NCI-H1105 (cell line): Measurements from ENCODE around the gene RAB13.
A peak's percentile ranks its signal among the peaks of the same experiment; 100 is the strongest.

Source experiments
- DNase-seq: peaks from one replicate; lab custom pipeline; 2025; lab: John Stamatoyannopoulos, UW

Gene RAB13

DNA sequence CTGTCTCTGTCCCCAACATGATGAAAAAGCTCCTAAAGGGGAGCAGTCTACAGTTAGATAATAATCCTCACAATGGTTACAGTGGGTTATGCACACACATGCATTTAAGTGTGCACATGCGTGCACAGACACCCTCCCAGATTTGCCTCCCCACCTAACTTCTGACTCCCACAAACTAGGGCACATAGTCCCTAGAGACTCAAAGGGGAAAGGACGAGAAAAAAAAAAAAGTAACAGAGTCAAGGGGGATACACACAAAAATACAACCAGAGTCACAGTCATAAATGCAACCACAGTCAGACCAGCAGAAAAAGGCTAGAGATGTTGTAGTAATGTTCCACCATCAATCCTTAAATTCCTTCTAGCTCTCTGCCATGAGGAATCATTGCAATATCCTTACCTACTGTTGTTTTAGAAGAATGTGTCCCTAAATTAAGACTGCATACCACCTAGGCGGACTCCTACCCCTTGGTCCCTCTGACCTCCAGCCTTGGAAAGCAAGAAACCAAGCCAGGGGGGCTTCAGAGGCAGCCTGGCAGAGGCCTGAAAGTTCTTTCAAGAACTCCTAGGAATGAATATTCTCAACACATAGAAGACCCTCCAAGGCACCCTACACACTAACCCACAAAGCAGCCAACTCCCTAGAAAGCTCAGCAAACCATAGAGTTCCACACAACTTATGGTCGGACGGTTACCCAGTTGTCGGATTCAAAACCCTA lies 29.0 kb downstream of the RAB13 start:
- no peak for DNase-seq

DNA sequence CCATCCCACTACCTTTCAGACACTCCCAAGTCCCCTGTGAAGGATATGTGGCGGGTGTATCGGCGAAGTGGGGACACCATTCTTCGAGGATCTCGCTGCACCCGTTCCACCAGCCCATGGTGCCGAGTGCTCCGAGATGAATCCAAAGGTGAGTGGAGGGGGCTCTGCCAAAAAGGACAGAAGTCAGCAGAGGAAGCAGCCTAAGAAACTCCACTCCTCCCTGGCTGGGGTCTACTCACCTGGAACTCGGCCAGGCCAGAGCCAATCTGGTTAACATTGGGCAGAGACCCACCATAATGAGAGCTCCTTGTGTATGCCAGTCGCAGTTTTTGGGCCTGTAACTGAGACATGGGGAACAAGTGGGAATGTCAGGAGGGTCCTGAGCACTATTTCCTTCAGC lies 31.3 kb downstream of the RAB13 start:
- DNase-seq, result no peak

DNA sequence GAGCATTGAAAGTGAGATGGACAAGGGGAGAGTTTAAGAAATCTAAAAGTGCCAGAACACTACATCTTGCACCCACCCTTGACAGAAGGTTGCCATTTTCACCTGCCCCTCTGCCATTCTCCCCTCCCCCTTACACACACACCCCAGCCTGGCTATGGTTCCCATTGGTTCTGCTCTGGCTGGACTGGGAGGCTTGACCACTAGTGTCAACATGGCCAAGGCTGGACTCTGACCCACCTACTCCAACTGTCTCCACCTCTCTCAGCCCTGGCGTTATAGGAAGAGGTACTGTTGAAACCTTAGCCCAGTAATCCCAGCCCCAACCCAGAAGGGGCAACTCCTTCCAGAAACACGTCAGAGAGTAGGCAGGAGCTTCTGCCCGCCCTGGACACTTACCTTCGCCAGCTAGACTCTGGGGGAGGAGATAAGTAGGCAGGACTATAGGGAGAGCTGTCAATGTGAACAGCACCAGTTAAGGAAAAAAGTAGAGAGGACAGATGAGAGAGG lies 32.2 kb downstream of the RAB13 start:
- DNase-seq, result no peak

- no peak for DNase-seq
These were observed 34.3 kb downstream of the RAB13 start for GRCh38 chr1:153951801-153952200.

DNA sequence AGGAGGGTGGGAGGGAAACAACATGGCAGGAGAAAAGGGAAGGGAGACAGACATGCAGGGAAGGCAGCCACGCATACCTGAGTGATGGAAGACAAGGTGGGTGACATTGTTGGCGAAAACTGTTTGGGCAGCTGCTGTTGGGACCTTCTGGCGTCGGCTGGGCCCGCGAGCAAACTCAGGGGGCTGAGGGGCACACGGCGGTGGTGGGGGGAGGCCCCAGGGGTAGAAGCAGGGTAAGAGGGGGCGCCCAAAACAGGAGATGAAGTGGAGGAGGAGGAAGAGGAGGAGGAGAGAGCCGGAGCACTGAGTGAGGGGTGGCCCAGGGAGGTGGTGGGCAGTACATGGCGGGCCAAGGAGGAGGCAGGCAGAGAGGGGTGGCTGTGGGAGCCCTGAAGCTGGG lies 35.0 kb downstream of the RAB13 start:
- DNase-seq, result no peak

DNA sequence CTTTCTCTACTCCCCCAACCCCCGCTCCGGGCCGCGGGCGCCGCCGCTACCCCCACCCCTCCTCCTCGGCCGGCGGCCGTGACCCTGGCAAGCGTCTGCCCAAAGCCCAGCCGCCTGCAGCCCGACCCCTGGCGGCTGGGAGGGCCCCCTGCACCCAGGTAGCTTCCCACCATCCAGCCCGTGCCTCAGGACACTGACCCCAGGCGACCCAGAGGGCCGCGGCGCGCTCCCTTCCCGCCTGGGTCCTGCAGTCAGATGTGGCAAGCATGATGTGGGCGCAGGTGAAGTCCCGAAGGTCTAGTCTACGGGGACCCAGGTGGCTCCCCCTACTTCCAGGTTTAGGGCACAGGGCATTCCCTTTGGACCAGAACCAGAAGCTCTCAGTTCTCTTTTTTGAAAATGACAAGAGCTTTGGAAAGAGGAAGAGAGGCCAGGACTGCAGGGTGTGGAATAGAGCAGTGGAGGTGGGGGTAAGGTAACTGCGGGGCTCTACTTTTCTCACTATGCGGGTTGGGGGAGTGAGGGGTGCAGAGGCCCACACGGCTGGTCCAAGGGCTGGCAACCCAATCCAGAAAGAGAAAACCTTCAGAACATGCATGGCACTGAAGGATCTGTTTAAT lies 39.4 kb downstream of the RAB13 start, which contains the start of gene DENND4B:
Gene DENND4B (minus strand): TSS at position 97 of the 620 bp plus-strand sequence. CDS start 2,344 bp downstream, outside the sequence.
- peak; percentile 69 for DNase-seq

DNA sequence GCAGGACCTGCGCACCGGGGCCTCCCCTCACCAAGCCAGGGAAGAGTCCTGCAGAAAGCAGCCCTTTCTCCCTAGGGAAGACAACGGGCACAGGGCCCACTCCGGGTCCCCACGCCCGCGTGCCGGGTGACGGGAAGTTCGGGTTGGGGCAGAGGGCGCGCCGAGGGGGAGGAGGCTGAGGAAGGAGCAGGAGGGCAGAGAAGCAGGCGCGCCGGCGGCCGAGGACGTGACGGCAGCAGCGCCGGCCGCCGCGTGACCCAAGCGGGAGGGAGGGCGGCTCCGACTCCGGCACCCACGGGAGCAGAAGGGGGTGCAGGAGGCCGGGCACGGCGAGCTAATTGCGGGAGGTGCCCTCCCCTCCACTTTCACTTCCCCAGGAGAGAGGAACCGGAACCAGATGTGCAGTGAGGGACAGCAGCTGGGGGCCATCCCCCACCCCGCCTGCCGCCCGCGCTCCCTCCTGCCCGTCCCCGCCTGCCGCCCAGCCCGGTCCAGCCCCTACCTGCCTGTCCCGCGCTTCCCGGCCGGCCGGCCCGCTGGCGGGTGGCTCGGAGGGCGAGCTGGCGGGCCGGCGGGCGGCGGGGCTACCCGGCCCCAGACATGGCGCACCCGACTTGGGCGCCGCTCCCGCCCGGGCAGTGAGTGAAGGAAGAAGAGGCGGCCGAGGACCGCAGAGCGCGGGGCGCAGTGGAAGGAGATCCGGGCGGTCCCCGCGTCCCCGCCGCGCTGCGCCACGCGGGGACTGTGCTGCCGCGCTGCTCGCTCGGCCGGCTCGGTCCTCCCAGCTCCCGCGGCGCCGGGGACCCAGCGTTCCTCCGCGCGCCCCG lies 40.1 kb downstream of the RAB13 start:
- peak; percentile 47 for DNase-seq

GRCh38 chr1:153945131-153945794 lies 40.9 kb downstream of the RAB13 start:
- no peak for DNase-seq

DNA sequence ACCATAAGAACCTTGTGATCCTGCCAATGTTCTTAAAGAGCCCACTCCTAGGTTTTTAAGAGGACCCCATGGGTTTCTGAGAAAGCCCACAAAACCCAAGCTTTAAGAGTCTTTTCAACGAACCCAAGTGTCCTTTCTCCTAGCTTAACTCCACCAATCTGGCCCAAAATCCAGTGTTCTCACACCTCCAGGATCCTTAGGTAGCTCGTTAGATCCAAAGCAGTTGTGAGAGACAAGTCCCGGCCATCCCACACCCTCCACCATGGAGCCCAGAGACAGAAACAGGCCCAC lies 41.4 kb downstream of the RAB13 start:
- no peak for DNase-seq

GRCh38 chr1:153944005-153944826 lies 41.9 kb downstream of the RAB13 start:
- no peak for DNase-seq

- no peak for DNase-seq
These were observed 43.2 kb downstream of the RAB13 start for GRCh38 chr1:153942766-153943549.

GRCh38 chr1:153941826-153942725 lies 44.1 kb downstream of the RAB13 start:
- no peak for DNase-seq

- DNase-seq, result no peak
These were observed 45.4 kb downstream of the RAB13 start for GRCh38 chr1:153940756-153941155.

DNA sequence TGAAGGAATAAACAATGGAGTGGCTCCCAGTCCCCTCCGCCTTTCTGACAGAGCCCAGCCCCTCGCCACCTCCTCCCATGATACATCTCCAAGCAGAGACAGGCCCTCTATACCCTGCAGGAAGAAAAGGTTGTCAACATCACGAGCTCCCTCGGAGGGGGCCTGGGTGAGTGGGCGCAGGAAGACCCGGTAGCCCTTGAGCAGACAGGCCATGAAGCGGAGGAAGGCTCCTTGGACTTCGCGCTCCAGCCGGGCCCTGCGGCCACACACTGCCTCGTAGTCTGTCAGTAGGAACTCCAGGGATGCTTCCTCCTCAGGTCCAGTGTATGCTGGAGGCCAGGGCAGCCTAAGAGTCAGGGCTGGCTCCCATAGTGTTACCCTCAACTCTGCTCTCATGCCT lies 46.7 kb downstream of the RAB13 start:
- no peak for DNase-seq

- DNase-seq, result no peak
These were observed 47.1 kb downstream of the RAB13 start for GRCh38 chr1:153938996-153939395.

DNA sequence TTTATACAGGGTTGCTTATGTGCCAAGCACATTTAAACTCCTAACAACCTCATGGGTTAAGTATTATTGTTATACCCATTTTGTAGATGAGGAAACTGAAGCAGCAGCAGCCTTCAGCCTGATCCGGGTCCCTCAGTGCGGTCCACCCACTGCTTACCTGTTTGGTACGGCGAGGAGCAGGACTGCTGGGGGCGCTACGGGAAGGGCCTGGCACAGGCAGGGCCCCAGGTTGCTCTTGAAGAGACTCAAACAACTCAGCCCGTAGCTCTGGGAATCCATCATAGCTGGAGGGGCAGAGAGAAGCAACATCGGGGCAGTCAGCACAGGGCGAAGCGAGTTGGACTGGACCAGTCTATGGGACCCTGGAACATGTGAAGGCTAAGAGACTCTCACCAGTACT lies 48.8 kb downstream of the RAB13 start:
- DNase-seq, result no peak

DNA sequence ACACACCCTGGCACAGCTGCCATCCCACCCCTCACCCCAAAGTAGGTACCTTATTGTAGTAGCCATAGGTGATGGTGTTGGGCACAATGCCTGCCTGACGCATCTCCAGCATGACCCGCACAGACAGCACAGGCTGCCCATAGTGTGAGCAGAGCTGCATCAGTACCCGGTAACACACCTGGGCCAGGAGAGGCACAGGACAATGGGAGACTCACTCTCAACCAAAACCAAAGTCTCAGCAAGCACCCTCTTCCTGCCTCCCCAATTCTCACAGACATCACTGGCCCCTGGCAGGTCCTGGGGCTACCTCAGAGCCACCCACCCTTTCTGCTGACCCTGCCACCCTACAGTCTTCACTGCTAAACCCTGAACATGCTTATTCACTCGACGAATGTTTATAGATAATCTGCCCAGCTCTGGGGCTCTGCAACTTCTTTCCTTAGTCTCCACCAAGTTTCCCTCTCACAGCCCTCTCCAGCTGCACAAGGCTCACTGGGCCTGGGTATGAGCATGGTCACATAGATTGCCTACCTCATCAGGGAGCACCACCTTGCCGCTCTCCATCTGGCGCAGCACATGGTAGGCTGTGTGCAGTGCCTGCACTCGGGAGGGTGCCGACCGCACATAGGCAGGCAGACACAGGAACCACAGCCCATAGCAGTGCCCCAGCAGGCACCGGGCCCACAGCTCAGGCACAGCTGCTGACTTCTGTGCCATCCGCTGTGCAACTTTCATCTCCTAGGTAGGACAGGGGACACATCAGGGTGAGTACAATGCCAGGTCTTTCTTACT lies 49.9 kb downstream of the RAB13 start:
- no peak for DNase-seq

- DNase-seq, result no peak
These were observed 51.4 kb downstream of the RAB13 start for GRCh38 chr1:153934746-153935145.

GRCh38 chr1:153933955-153934354 lies 52.2 kb downstream of the RAB13 start:
- DNase-seq, result no peak
